Activated CD8-positive, alpha-beta memory T cell treated with anti-CD3 and anti-CD28 coated beads, Interleukin-2, amount 50 U/mL, for 24 hours (primary cell): ENCODE data around the gene TBC1D23.
"Not testable (repeated sequence)": the region's sequence is repeated elsewhere in the genome, so short reads cannot be mapped to it uniquely, and the experiment has no call there.

Experiments used
- DNase-seq: peaks from one replicate; pipeline ENCODE4 v3.0.0-alpha.2; 2020; ENCODE audit errors: extremely low read depth

Gene TBC1D23

GRCh38 chr3:100260685-100261484 lies at the start of gene TBC1D23:
Gene TBC1D23, plus strand, starts transcription at chr3:100260992. Its CDS starts 27 bp downstream, at chr3:100261019.
- peak; percentile 97 for DNase-seq

- DNase-seq = no peak
Measured at GRCh38 chr3:100213891-100214573, 46.8 kb upstream of the TBC1D23 start.

GRCh38 chr3:100214574-100214964 lies 46.2 kb upstream of the TBC1D23 start:
- no peak for DNase-seq

GRCh38 chr3:100216713-100217112 lies 44.1 kb upstream of the TBC1D23 start:
- DNase-seq = no peak

GRCh38 chr3:100221159-100221558 lies 39.6 kb upstream of the TBC1D23 start:
- DNase-seq = no peak

- no peak for DNase-seq
Measured at GRCh38 chr3:100225193-100225592, 35.6 kb upstream of the TBC1D23 start.

GRCh38 chr3:100225883-100226282 lies 34.9 kb upstream of the TBC1D23 start:
- DNase-seq = no peak

GRCh38 chr3:100226712-100227429 lies 33.9 kb upstream of the TBC1D23 start:
- no peak for DNase-seq

GRCh38 chr3:100227511-100227921 lies 33.3 kb upstream of the TBC1D23 start:
- DNase-seq = no peak

GRCh38 chr3:100228247-100228646 lies 32.5 kb upstream of the TBC1D23 start:
- no peak for DNase-seq

GRCh38 chr3:100229188-100229587 lies 31.6 kb upstream of the TBC1D23 start:
- DNase-seq = not testable (repeated sequence)

- DNase-seq = no peak
Measured at GRCh38 chr3:100230710-100231109, 30.1 kb upstream of the TBC1D23 start.

- no peak for DNase-seq
Measured at GRCh38 chr3:100231668-100232067, 29.1 kb upstream of the TBC1D23 start.

GRCh38 chr3:100234364-100234763 lies 26.4 kb upstream of the TBC1D23 start:
- no peak for DNase-seq

GRCh38 chr3:100238599-100238998 lies 22.2 kb upstream of the TBC1D23 start:
- no peak for DNase-seq

GRCh38 chr3:100242471-100242870 lies 18.3 kb upstream of the TBC1D23 start:
- DNase-seq = not testable (repeated sequence)

GRCh38 chr3:100244264-100244663 lies 16.5 kb upstream of the TBC1D23 start:
- DNase-seq = no peak

GRCh38 chr3:100245136-100245535 lies 15.7 kb upstream of the TBC1D23 start:
- DNase-seq = no peak

GRCh38 chr3:100245927-100246326 lies 14.9 kb upstream of the TBC1D23 start:
- DNase-seq = no peak

- DNase-seq = no peak
Measured at GRCh38 chr3:100246999-100247398, 13.8 kb upstream of the TBC1D23 start.

- no peak for DNase-seq
Measured at GRCh38 chr3:100252001-100252400, 8.8 kb upstream of the TBC1D23 start.

- no peak for DNase-seq
Measured at GRCh38 chr3:100254168-100254777, 6.5 kb upstream of the TBC1D23 start.
